HL-60/S4 treated with phorbol 12-myristate 13-acetate at 8.2 ng/mL for 4 days and 3 days (cell line): ENCODE data around the gene ERCC2.

Experiments used
- in situ Hi-C: fragments of 300-500 bp; cut with MboI; formaldehyde crosslinking; loops from 2 replicates; pipeline ENCODE4 v1.15.0; 2022; ENCODE audit warnings: low sequenced_read_pairs

Gene ERCC2

GRCh38 chr19:45402298-45403061 lies 32.1 kb upstream of the ERCC2 start:
- in situ Hi-C loops: no loop called here

- in situ Hi-C loops: no loop called here
Observed at GRCh38 chr19:45401815-45402214, 31.4 kb upstream of the ERCC2 start.

- in situ Hi-C loops: no loop called here
Observed at GRCh38 chr19:45400192-45400591, 29.8 kb upstream of the ERCC2 start.

GRCh38 chr19:45395821-45396617 lies 25.6 kb upstream of the ERCC2 start:
- in situ Hi-C loops: no loop called here

GRCh38 chr19:45391871-45392665 lies 21.7 kb upstream of the ERCC2 start:
- in situ Hi-C loops: no loop called here

- in situ Hi-C loops: no loop called here
Observed at GRCh38 chr19:45391346-45391745, 21.0 kb upstream of the ERCC2 start.

- in situ Hi-C loops: no loop called here
Observed at GRCh38 chr19:45385392-45386221, 15.2 kb upstream of the ERCC2 start.

GRCh38 chr19:45382426-45382825 lies 12.1 kb upstream of the ERCC2 start:
- in situ Hi-C loops: no loop called here

- in situ Hi-C loops: no loop called here
Observed at GRCh38 chr19:45380107-45380506, 9.7 kb upstream of the ERCC2 start.

GRCh38 chr19:45376045-45376724 lies 5.8 kb upstream of the ERCC2 start:
- in situ Hi-C loops: no loop called here

GRCh38 chr19:45368737-45369340 lies 1.5 kb downstream of the ERCC2 start:
- in situ Hi-C loops: no loop called here

- in situ Hi-C loops: no loop called here
Observed at GRCh38 chr19:45368127-45368526, 2.2 kb downstream of the ERCC2 start.

GRCh38 chr19:45364696-45365095 lies 5.7 kb downstream of the ERCC2 start:
- in situ Hi-C loops: no loop called here

- in situ Hi-C loops: no loop called here
Observed at GRCh38 chr19:45363861-45364459, 6.4 kb downstream of the ERCC2 start.

- in situ Hi-C loops: no loop called here
Observed at GRCh38 chr19:45362291-45362690, 8.1 kb downstream of the ERCC2 start.

GRCh38 chr19:45361608-45362007 lies 8.8 kb downstream of the ERCC2 start:
- in situ Hi-C loops: no loop called here

GRCh38 chr19:45358213-45358792 lies 12.1 kb downstream of the ERCC2 start:
- in situ Hi-C loops: no loop called here

- in situ Hi-C loops: no loop called here
Observed at GRCh38 chr19:45357445-45357783, 13.0 kb downstream of the ERCC2 start.
